Esophagus muscularis mucosa (tissue), 4 donors: ENCODE results near the gene HGD. TPM values are rescaled to one million over a fixed set of nuclear protein-coding genes. Genes with fewer than 3 reads are reported as not detected.

Experiments
- DNase-seq: peaks from one replicate; pipeline ENCODE4 v3.0.0-alpha.2; 2017; ENCODE audit errors: extremely low spot score
- H3K27ac ChIP-seq, 4 donors: fragments of 200-600 bp; sonication (generic); replicated peaks in 1 of 4; 1 replicate in 3 of 4; 2 replicates in 1 of 4; pipeline ENCODE4 v1.5.1; 2016 to 2019; ENCODE audit warnings: mild to moderate bottlenecking in 1 of 4
- H3K27me3 ChIP-seq, 4 donors: fragments of 200-600 bp; sonication (generic); one replicate each; pipeline versions ENCODE4 v1.5.1 to v1.6.0; 2016 to 2019
- H3K36me3 ChIP-seq, 4 donors: fragments of 200-600 bp; sonication (generic); one replicate each; pipeline ENCODE4 v1.5.1; 2016 to 2019
- H3K4me1 ChIP-seq, 4 donors: fragments of 200-600 bp; sonication (generic); one replicate each; pipeline ENCODE4 v1.5.1; 2016 to 2019
- H3K4me3 ChIP-seq, 4 donors: fragments of 200-600 bp; sonication (generic); 1 replicate in 2 of 4; 2 replicates in 2 of 4; pipeline ENCODE4 v1.5.1; 2016 to 2019; ENCODE audit warnings: mild to moderate bottlenecking in 4 of 4, moderate library complexity in 1 of 4
- H3K9me3 ChIP-seq, 4 donors: fragments of 200-600 bp; sonication (generic); 1 replicate in 3 of 4; 2 replicates in 1 of 4; pipeline ENCODE4 v1.5.1; 2016 to 2019
- CTCF ChIP-seq, 3 experiments: fragments of 200-600 bp in 2 of 3; fragments of 450-650 bp in 1 of 3; sonication (generic) in 2 of 3; IDR thresholded peaks; one replicate each; pipeline ENCODE4 v1.5.1; 2017 to 2019; ENCODE audit warnings: antibody characterized with exemption in 3 of 3, mild to moderate bottlenecking in 2 of 3, moderate library complexity in 1 of 3
- EP300 ChIP-seq: sonication (generic); formaldehyde crosslinking; IDR thresholded peaks from one replicate; pipeline ENCODE4 v1.6.1; 2017; ENCODE audit warnings: antibody characterized with exemption
- POLR2A ChIP-seq: fragments of 450-650 bp; IDR thresholded peaks from one replicate; pipeline ENCODE4 v1.6.1; 2017; ENCODE audit warnings: antibody characterized with exemption, moderate library complexity, mild to moderate bottlenecking, low read depth
- POLR2AphosphoS5 ChIP-seq, 2 donors: sonication (generic); formaldehyde crosslinking; IDR thresholded peaks; one replicate each; pipeline ENCODE4 v1.6.1; 2017; ENCODE audit warnings: antibody characterized with exemption in 2 of 2
- WGBS: methylation state at CpG from one replicate; pipeline ENCODE4 v1.1.5; 2018; 5-methylcytosine and 5-hydroxymethylcytosine counted together
- intact Hi-C: fragments of 100-400 bp; cut with DNase I; formaldehyde crosslinking; loops from one replicate; pipeline ENCODE4 v1.15.1; 2023
- total RNA-seq, 4 donors: library from RNA; depleted of rRNA; stranded (reverse); fragments of >200 nt; gene quantifications; one replicate each; pipeline versions ENCODE4 v1.1.0 to v1.2.1, GENCODE V29; 2016

HGD gene
- total RNA-seq, 4 donors from 2014 or later, result 0.69 TPM; not detected in 3

DNA sequence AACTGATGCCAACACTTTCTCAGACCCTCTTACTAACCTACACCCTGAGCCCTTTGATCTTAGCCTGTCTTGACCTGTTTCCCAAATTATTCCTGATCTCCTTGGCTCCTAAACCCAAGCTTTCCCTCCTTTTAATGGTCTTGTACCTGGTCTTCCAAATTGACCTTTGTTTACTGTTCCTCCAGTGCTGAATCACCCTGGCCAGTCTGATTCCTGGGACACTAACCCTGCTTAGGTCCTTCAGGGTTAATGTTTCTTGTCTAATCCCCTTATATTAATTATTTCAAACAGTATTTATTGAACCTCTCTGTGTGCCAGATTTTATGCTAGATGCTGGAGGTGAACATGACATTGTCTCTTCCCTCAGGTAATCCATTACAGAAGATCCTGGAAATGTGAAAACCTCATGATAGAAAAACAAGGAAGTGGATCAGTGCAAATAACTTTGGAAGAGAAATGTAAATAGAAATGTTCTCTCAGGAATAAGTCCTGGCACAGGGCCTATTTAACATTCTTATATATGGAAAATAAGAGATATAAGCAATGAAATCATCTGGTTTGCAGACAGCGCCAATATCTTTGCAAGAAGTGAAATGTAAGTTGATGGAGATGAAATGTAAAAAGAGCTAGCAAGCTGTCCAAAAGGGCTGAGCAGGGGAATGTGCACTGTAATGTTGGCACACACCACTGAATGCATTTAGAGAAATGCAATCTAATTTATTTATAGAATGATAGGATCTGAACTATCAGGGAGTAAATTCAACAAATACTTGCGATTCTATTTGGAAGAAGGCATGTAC, 20.7 kb downstream of the HGD start:
- no peak for DNase-seq
- no peak overlapping the region for H3K27ac ChIP-seq
- peaks cover 0 to 10% (median 4%) of the 10 kb centered on the region in 4 donors for H3K4me1 ChIP-seq
- no peaks in the 10 kb centered on the region for H3K9me3 ChIP-seq
- H3K27me3 ChIP-seq, result no peaks in the 10 kb centered on the region
- 14% methylated on average over 2 of the region's 2 CpGs for WGBS
- intact Hi-C loops, result loop anchor here (10.0 kb wide), 1 partner anchor 1583 kb away; no protein-coding TSS in a partner anchor
- no peak for TF ChIP-seq CTCF (IDR thresholded peaks at IDR 0.05)
- TF ChIP-seq EP300, result no peak
- no peak for TF ChIP-seq POLR2A
- TF ChIP-seq POLR2AphosphoS5 (IDR thresholded peaks at IDR 0.05), result no peak
- no peaks in the 10 kb centered on the region for H3K36me3 ChIP-seq
- no peak overlapping the region for H3K4me3 ChIP-seq

DNA sequence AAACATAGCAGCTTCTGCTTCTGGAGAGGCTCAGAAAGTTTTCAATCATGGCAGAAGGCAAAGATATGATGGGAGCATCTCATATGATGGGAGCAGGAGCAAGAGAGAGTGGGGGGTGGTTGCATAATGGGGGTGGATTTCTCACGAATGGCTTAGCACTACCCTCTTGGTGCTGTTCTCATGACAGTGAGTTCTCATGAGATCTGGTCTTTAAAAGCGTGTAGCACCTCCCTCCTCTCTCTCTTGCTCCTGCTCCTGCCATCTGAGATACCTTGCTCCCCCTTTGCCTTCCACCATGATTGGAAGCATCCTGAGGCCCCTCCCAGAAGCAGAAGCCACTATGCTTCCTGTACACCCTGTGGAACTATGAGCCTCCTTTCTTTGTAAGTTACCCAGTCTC, 22.2 kb downstream of the HGD start:
- no peak overlapping the region for H3K27ac ChIP-seq
- H3K9me3 ChIP-seq, result no peaks in the 10 kb centered on the region
- H3K36me3 ChIP-seq, result no peaks in the 10 kb centered on the region
- H3K4me1 ChIP-seq, result peaks cover 0 to 10% (median 4%) of the 10 kb centered on the region in 4 donors
- no peaks in the 10 kb centered on the region for H3K27me3 ChIP-seq
- intact Hi-C loops, result loop anchor here (10.0 kb wide), 1 partner anchor 1585 kb away; no protein-coding TSS in a partner anchor
- no peak overlapping the region for H3K4me3 ChIP-seq
- TF ChIP-seq POLR2AphosphoS5 (IDR thresholded peaks at IDR 0.05), result no peak
- TF ChIP-seq CTCF (IDR thresholded peaks at IDR 0.05), result no peak
- no peak for TF ChIP-seq EP300
- no peak for TF ChIP-seq POLR2A
- 76% methylated on average over 2 of the region's 2 CpGs for WGBS
- DNase-seq, result no peak

GRCh38 chr3:120659285-120659684, 22.8 kb downstream of the HGD start:
- DNase-seq, result no peak
- 92% methylated on average over 1 of the region's 1 CpG for WGBS
- no peak for TF ChIP-seq EP300
- no peak for TF ChIP-seq POLR2A
- TF ChIP-seq POLR2AphosphoS5 (IDR thresholded peaks at IDR 0.05), result no peak
- no peak for TF ChIP-seq CTCF (IDR thresholded peaks at IDR 0.05)
- no peaks in the 10 kb centered on the region for H3K27me3 ChIP-seq
- intact Hi-C loops, result no loop called here
- H3K36me3 ChIP-seq, result no peaks in the 10 kb centered on the region
- H3K27ac ChIP-seq, result no peak overlapping the region
- H3K4me1 ChIP-seq, result peaks cover 0 to 10% (median 4%) of the 10 kb centered on the region in 4 donors
- H3K4me3 ChIP-seq, result no peak overlapping the region
- H3K9me3 ChIP-seq, result no peaks in the 10 kb centered on the region

DNA sequence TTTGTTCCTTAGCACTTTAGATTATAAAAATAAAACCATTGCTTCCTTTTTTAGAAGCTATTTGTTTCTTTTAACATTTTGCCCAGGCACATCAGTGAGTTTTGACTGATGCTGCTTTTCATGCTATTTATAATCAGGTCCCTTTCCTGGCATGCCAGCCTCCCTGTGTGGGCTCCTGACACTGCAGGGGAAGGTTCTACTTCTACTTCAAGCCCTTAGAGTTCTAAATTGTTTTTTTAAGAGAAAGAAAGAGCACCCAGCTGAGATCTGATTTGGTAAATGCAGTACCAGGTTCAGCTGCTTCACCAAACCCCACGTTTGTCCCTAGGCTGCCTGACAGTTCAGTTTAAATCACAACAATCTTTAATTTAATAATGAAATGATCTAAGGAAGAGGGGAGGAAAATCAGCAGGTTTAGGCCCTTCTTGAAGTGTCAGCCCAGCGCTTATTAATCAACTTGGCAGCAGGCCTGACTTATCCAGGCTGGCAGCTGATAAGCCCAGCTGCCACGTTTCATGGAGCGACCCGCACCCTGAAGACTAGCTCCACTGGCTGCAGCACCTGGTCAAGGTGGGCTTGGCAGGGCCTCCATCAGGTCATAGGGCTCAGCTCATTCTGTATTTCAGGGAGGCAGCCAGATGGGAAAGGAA, 29.0 kb downstream of the HGD start:
- Histone ChIP-seq H3K4me3 (no peak overlapping the region), H3K9me3 (no peaks in the 10 kb centered on the region), H3K27me3 (no peaks in the 10 kb centered on the region), H3K4me1 (no peaks in the 10 kb centered on the region), H3K36me3 (no peaks in the 10 kb centered on the region), H3K27ac (no peak overlapping the region)
- no peak for TF ChIP-seq CTCF (IDR thresholded peaks at IDR 0.05)
- TF ChIP-seq POLR2A, result no peak
- TF ChIP-seq EP300, result no peak
- no peak for TF ChIP-seq POLR2AphosphoS5 (IDR thresholded peaks at IDR 0.05)
- WGBS, result 73% methylated on average over 2 of the region's 5 CpGs
- DNase-seq, result no peak
- intact Hi-C loops, result no loop called here
